ENCODE measurements around the gene PHF19. TPM values are rescaled to one million over a fixed set of nuclear protein-coding genes. Genes with fewer than 3 reads are reported as not detected.

PHF19 gene
- total RNA-seq, 2 experiments from 2014 or later: 331 to 351 TPM

GRCh38 chr9:120918931-120919842 lies 42.2 kb upstream of the PHF19 start:
- CTCF ChIA-PET: interaction anchor here (0.9 to 1.7 kb wide), 3 partner anchors 15 to 30 kb away, joined by 3 to 8 read pairs (median 5); no protein-coding TSS in a partner anchor
- H3K4me3 Mint-ChIP-seq: peak overlapping the region; percentile 92

GRCh38 chr9:120917929-120918762 lies 41.2 kb upstream of the PHF19 start:
- peaks cover 85% of the 10 kb centered on the region for H3K4me1 Mint-ChIP-seq
- peak overlapping the region; percentile 77 for H3K27ac Mint-ChIP-seq
- ChIA-PET POLR2A (interaction anchor here (0.6 kb wide), 1 partner anchor 300 kb away, joined by 3 read pairs; no protein-coding TSS in a partner anchor), CTCF (no interaction called here)
- no peak overlapping the region for H3K4me3 Mint-ChIP-seq
- peaks cover 7% of the 10 kb centered on the region for H3K9me3 Mint-ChIP-seq
- peaks cover 87% of the 10 kb centered on the region for H3K36me3 Mint-ChIP-seq (ENCODE audit: low read depth)
- no peak for DNase-seq
- no peaks in the 10 kb centered on the region for H3K27me3 Mint-ChIP-seq

More at GRCh38 chr9:120918931-120919842, 42.2 kb upstream of the PHF19 start:
- Mint-ChIP-seq H3K4me1 (peaks cover 87% of the 10 kb centered on the region), H3K27ac (peak overlapping the region; percentile 85), H3K36me3 (ENCODE audit: low read depth) (peaks cover 88% of the 10 kb centered on the region), H3K9me3 (peaks cover 7% of the 10 kb centered on the region), H3K27me3 (no peaks in the 10 kb centered on the region)
- POLR2A ChIA-PET: interaction anchor here (1.2 kb wide), 1 partner anchor 22 kb away, joined by 3 read pairs; no protein-coding TSS in a partner anchor
- DNase-seq: no peak

GRCh38 chr9:120916991-120917880 lies 40.2 kb upstream of the PHF19 start:
- ChIA-PET POLR2A (interaction anchor here (0.6 to 1.8 kb wide), 5 partner anchors 7 to 301 kb away, joined by 3 to 7 read pairs (median 6); no protein-coding TSS in a partner anchor), CTCF (interaction anchor here (0.7 to 2.1 kb wide), 5 partner anchors 9 to 29 kb away, joined by 3 to 8 read pairs (median 3); no protein-coding TSS in a partner anchor)
- Mint-ChIP-seq H3K27me3 (no peaks in the 10 kb centered on the region), H3K4me1 (peaks cover 84% of the 10 kb centered on the region), H3K9me3 (peaks cover 7% of the 10 kb centered on the region), H3K36me3 (ENCODE audit: low read depth) (peaks cover 87% of the 10 kb centered on the region), H3K27ac (peak overlapping the region; percentile 77), H3K4me3 (peak overlapping the region; percentile 2)
- DNase-seq: no peak

GRCh38 chr9:120916588-120916987 lies 39.6 kb upstream of the PHF19 start:
- H3K36me3 Mint-ChIP-seq (ENCODE audit: low read depth): peaks cover 87% of the 10 kb centered on the region
- peak overlapping the region; percentile 30 for H3K4me3 Mint-ChIP-seq
- ChIA-PET POLR2A (interaction anchor here (1.0 to 1.8 kb wide), 5 partner anchors 8 to 47 kb away, joined by 3 to 7 read pairs (median 6); no protein-coding TSS in a partner anchor), CTCF (interaction anchor here (0.7 to 2.1 kb wide), 6 partner anchors 9 to 29 kb away, joined by 3 to 8 read pairs (median 4); no protein-coding TSS in a partner anchor)
- no peaks in the 10 kb centered on the region for H3K27me3 Mint-ChIP-seq
- peaks cover 82% of the 10 kb centered on the region for H3K4me1 Mint-ChIP-seq
- H3K27ac Mint-ChIP-seq: peak overlapping the region; percentile 85
- peaks cover 7% of the 10 kb centered on the region for H3K9me3 Mint-ChIP-seq
- no peak for DNase-seq

GRCh38 chr9:120915854-120916470 lies 39.0 kb upstream of the PHF19 start:
- POLR2A ChIA-PET: interaction anchor here (1.0 to 1.8 kb wide), 5 partner anchors 9 to 46 kb away, joined by 3 to 7 read pairs (median 6); no protein-coding TSS in a partner anchor
- DNase-seq: peak; percentile 73
- H3K36me3 Mint-ChIP-seq (ENCODE audit: low read depth): peaks cover 87% of the 10 kb centered on the region
- H3K9me3 Mint-ChIP-seq: peaks cover 7% of the 10 kb centered on the region
- H3K27ac Mint-ChIP-seq: peak overlapping the region; percentile 85
- H3K4me3 Mint-ChIP-seq: peak overlapping the region; percentile 30
- H3K27me3 Mint-ChIP-seq: no peaks in the 10 kb centered on the region
- peaks cover 82% of the 10 kb centered on the region for H3K4me1 Mint-ChIP-seq
- CTCF ChIA-PET: interaction anchor here (1.2 to 2.1 kb wide), 5 partner anchors 8 to 28 kb away, joined by 3 to 8 read pairs (median 4); no protein-coding TSS in a partner anchor

GRCh38 chr9:120914953-120915352 lies 38.0 kb upstream of the PHF19 start:
- Mint-ChIP-seq H3K27ac (peak overlapping the region; percentile 36), H3K9me3 (peaks cover 7% of the 10 kb centered on the region), H3K27me3 (no peaks in the 10 kb centered on the region), H3K4me1 (peaks cover 82% of the 10 kb centered on the region), H3K4me3 (no peak overlapping the region), H3K36me3 (ENCODE audit: low read depth) (peaks cover 89% of the 10 kb centered on the region)
- no peak for DNase-seq
- ChIA-PET CTCF (interaction anchor here (2.8 kb wide), 1 partner anchor 7 kb away, joined by 11 read pairs; no protein-coding TSS in a partner anchor), POLR2A (no interaction called here)

- CTCF ChIA-PET: interaction anchor here (1.4 to 2.8 kb wide), 3 partner anchors 8 to 26 kb away, joined by 5 to 11 read pairs (median 5); no protein-coding TSS in a partner anchor
- H3K4me1 Mint-ChIP-seq: peaks cover 82% of the 10 kb centered on the region
- no peak for DNase-seq
- H3K4me3 Mint-ChIP-seq: no peak overlapping the region
- no peaks in the 10 kb centered on the region for H3K27me3 Mint-ChIP-seq
- H3K27ac Mint-ChIP-seq: no peak overlapping the region
- H3K36me3 Mint-ChIP-seq (ENCODE audit: low read depth): peaks cover 89% of the 10 kb centered on the region
- POLR2A ChIA-PET: no interaction called here
- peaks cover 7% of the 10 kb centered on the region for H3K9me3 Mint-ChIP-seq
Measured at GRCh38 chr9:120914396-120914795, 37.4 kb upstream of the PHF19 start.

GRCh38 chr9:120913647-120914264 lies 36.8 kb upstream of the PHF19 start:
- peaks cover 91% of the 10 kb centered on the region for H3K36me3 Mint-ChIP-seq (ENCODE audit: low read depth)
- H3K9me3 Mint-ChIP-seq: peaks cover 7% of the 10 kb centered on the region
- ChIA-PET CTCF (interaction anchor here (1.1 to 2.8 kb wide), 4 partner anchors 8 to 26 kb away, joined by 3 to 11 read pairs (median 5); no protein-coding TSS in a partner anchor), POLR2A (no interaction called here)
- peak overlapping the region; percentile 72 for H3K27ac Mint-ChIP-seq
- H3K27me3 Mint-ChIP-seq: no peaks in the 10 kb centered on the region
- H3K4me3 Mint-ChIP-seq: no peak overlapping the region
- H3K4me1 Mint-ChIP-seq: peaks cover 84% of the 10 kb centered on the region
- DNase-seq: no peak

- Mint-ChIP-seq H3K27ac (peak overlapping the region; percentile 60), H3K4me3 (no peak overlapping the region), H3K27me3 (no peaks in the 10 kb centered on the region), H3K36me3 (ENCODE audit: low read depth) (peaks cover 88% of the 10 kb centered on the region), H3K9me3 (peaks cover 7% of the 10 kb centered on the region), H3K4me1 (peaks cover 80% of the 10 kb centered on the region)
- no peak for DNase-seq
- CTCF ChIA-PET: interaction anchor here (1.1 to 2.8 kb wide), 5 partner anchors 9 to 25 kb away, joined by 3 to 11 read pairs (median 5); no protein-coding TSS in a partner anchor
- POLR2A ChIA-PET: no interaction called here
Measured at GRCh38 chr9:120912958-120913646, 36.1 kb upstream of the PHF19 start.

GRCh38 chr9:120911295-120911837 lies 34.4 kb upstream of the PHF19 start:
- Mint-ChIP-seq H3K27me3 (no peaks in the 10 kb centered on the region), H3K9me3 (no peaks in the 10 kb centered on the region), H3K36me3 (ENCODE audit: low read depth) (peaks cover 87% of the 10 kb centered on the region), H3K27ac (no peak overlapping the region), H3K4me3 (no peak overlapping the region), H3K4me1 (peaks cover 80% of the 10 kb centered on the region)
- CTCF ChIA-PET: interaction anchor here (0.6 to 1.7 kb wide), 5 partner anchors 14 to 30 kb away, joined by 3 to 4 read pairs (median 3); no protein-coding TSS in a partner anchor
- no peak for DNase-seq
- POLR2A ChIA-PET: no interaction called here

All from activated CD4-positive, alpha-beta T cell treated with anti-CD3 and anti-CD28 coated beads, Interleukin-2, amount 10 ng/mL, durations not matched to agents 7 days and 5 days (primary cell).